MM.1S (cell line): Measurements from ENCODE around the gene PPP4R3A.

Experiments
- CTCF ChIP-seq: fragments of 300-600 bp; sonication (generic); IDR thresholded peaks from 2 replicates; pipeline ENCODE4 v1.5.1; 2016; ENCODE audit warnings: antibody characterized with exemption, low read length, mixed read lengths
- EZH2 ChIP-seq: fragments of 300-600 bp; sonication (generic); optimal IDR thresholded peaks from 2 replicates; pipeline ENCODE3; 2017; ENCODE audit warnings: low read depth, mild to moderate bottlenecking, antibody characterized with exemption, low read length, mixed read lengths
- EZH2phosphoT487 ChIP-seq: fragments of 300-600 bp; sonication (generic); IDR thresholded peaks from 2 replicates; pipeline ENCODE4 v1.6.1; 2018; ENCODE audit warnings: antibody characterized with exemption, low read length

GRCh38 chr14:91466192-91466591 lies 43.9 kb downstream of the PPP4R3A start:
- no peak for TF ChIP-seq CTCF
- no peak for TF ChIP-seq EZH2phosphoT487
- no peak for TF ChIP-seq EZH2
